CD8-positive, alpha-beta memory T cell (primary cell): ENCODE data around the gene OLFM2. TPM values are rescaled to one million over a fixed set of nuclear protein-coding genes. Genes with fewer than 3 reads are reported as not detected.
"Not testable (repeated sequence)": the region's sequence is repeated elsewhere in the genome, so short reads cannot be mapped to it uniquely, and the experiment has no call there.

Experiments used
- CTCF ChIA-PET: fragments of 350-600 bp; sonication (Branson Sonifier 250); formaldehyde crosslinking; loops from one replicate; lab custom pipeline; 2021; ENCODE audit warnings: antibody characterized with exemption; lab: Charles Lee
- POLR2A ChIA-PET: fragments of 350-600 bp; sonication (Branson Sonifier 250); formaldehyde crosslinking; loops from one replicate; lab custom pipeline; 2021; ENCODE audit warnings: antibody characterized with exemption; lab: Charles Lee
- DNase-seq, 5 donors: peaks; one replicate each; pipeline versions ENCODE4 v3.0.0 to v3.0.0-alpha.2; 2020 to 2022; ENCODE audit warnings: mixed read lengths in 1 of 5
- H3K27ac ChIP-seq: one replicate; pipeline ENCODE4 v1.7.0; 2013; ENCODE audit warnings: low read depth, mild to moderate bottlenecking, low read length, moderate library complexity
- H3K27me3 ChIP-seq: 2 replicates; pipeline ENCODE4 v1.7.0; 2013; ENCODE audit warnings: low read length, mild to moderate bottlenecking; ENCODE audit not compliant: insufficient read depth, poor library complexity, severe bottlenecking
- H3K36me3 ChIP-seq: 2 replicates; pipeline ENCODE4 v1.7.0; 2013; ENCODE audit warnings: mild to moderate bottlenecking, low read length, moderate library complexity; ENCODE audit not compliant: insufficient read depth
- H3K4me1 ChIP-seq: 2 replicates; pipeline ENCODE4 v1.7.0; 2013; ENCODE audit warnings: mild to moderate bottlenecking, low read length, moderate library complexity; ENCODE audit not compliant: insufficient read depth
- H3K4me3 ChIP-seq: 2 replicates; pipeline ENCODE4 v1.7.0; 2013; ENCODE audit warnings: mild to moderate bottlenecking, low read length
- H3K9me3 ChIP-seq: 2 replicates; pipeline ENCODE4 v1.7.0; 2013; ENCODE audit warnings: mild to moderate bottlenecking, low read length
- H3K27ac Mint-ChIP-seq, 8 donors: one replicate each; pipeline ENCODE4 v1.8.0; 2020 to 2021; ENCODE audit warnings: mixed read lengths in 8 of 8, mild to moderate bottlenecking in 6 of 8, inconsistent platforms in 3 of 8, moderate library complexity in 3 of 8
- H3K27me3 Mint-ChIP-seq, 2 donors: one replicate each; pipeline ENCODE4 v1.8.0; 2020 to 2021; ENCODE audit warnings: mixed read lengths in 2 of 2, mild to moderate bottlenecking in 1 of 2, moderate library complexity in 1 of 2
- H3K36me3 Mint-ChIP-seq, 3 donors: one replicate each; pipeline ENCODE4 v1.8.0; 2020 to 2021; ENCODE audit warnings: mixed read lengths in 3 of 3, inconsistent platforms in 1 of 3, mild to moderate bottlenecking in 1 of 3
- H3K4me1 Mint-ChIP-seq, 3 donors: one replicate each; pipeline ENCODE4 v1.8.0; 2020 to 2021; ENCODE audit warnings: mixed read lengths in 3 of 3, inconsistent platforms in 1 of 3, mild to moderate bottlenecking in 1 of 3
- H3K4me3 Mint-ChIP-seq, 7 donors: one replicate each; pipeline ENCODE4 v1.8.0; 2020 to 2021; ENCODE audit warnings: mixed read lengths in 7 of 7, mild to moderate bottlenecking in 6 of 7, moderate library complexity in 4 of 7, inconsistent platforms in 2 of 7
- H3K9me3 Mint-ChIP-seq, 5 donors: one replicate each; pipeline ENCODE4 v1.8.0; 2020 to 2022; ENCODE audit warnings: mixed read lengths in 5 of 5, mild to moderate bottlenecking in 3 of 5, moderate library complexity in 2 of 5, inconsistent platforms in 1 of 5
- polyA plus RNA-seq: library from polyadenylated mRNA; unstranded; fragments of 300-500 nt; fragmentation: Illumina TruSeq; gene quantifications from one replicate; pipeline ENCODE4 v1.2.3, GENCODE V29; 2021
- total RNA-seq, 2 experiments: library from RNA; stranded (reverse); gene quantifications; one replicate each; pipeline ENCODE4 v1.2.3, GENCODE V29; 2021

OLFM2 gene
- total and polyA plus RNA-seq, 3 experiments from 2014 or later = 0.40 to 4.6 (median 0.90) TPM

GRCh38 chr19:9854282-9854846 lies 82.0 kb downstream of the OLFM2 start:
- Mint-ChIP-seq H3K4me3 (no peak overlapping the region), H3K9me3 (no peaks in the 10 kb centered on the region), H3K36me3 (peaks cover 4 to 36% (median 6%) of the 10 kb centered on the region in 3 donors), H3K4me1 (peaks cover 38 to 55% (median 43%) of the 10 kb centered on the region in 3 donors), H3K27ac (peak overlapping the region in 2 of 8 donors; percentile 22 to 32), H3K27me3 (no peaks in the 10 kb centered on the region)
- CTCF ChIA-PET = no interaction called here
- no peaks in the 10 kb centered on the region for H3K27me3 ChIP-seq
- POLR2A ChIA-PET = no interaction called here
- no peaks in the 10 kb centered on the region for H3K36me3 ChIP-seq
- H3K4me1 ChIP-seq = peaks cover 30% of the 10 kb centered on the region
- no peak for DNase-seq
- H3K9me3 ChIP-seq = no peaks in the 10 kb centered on the region
- H3K27ac ChIP-seq = no peak overlapping the region
- no peak overlapping the region for H3K4me3 ChIP-seq

DNA sequence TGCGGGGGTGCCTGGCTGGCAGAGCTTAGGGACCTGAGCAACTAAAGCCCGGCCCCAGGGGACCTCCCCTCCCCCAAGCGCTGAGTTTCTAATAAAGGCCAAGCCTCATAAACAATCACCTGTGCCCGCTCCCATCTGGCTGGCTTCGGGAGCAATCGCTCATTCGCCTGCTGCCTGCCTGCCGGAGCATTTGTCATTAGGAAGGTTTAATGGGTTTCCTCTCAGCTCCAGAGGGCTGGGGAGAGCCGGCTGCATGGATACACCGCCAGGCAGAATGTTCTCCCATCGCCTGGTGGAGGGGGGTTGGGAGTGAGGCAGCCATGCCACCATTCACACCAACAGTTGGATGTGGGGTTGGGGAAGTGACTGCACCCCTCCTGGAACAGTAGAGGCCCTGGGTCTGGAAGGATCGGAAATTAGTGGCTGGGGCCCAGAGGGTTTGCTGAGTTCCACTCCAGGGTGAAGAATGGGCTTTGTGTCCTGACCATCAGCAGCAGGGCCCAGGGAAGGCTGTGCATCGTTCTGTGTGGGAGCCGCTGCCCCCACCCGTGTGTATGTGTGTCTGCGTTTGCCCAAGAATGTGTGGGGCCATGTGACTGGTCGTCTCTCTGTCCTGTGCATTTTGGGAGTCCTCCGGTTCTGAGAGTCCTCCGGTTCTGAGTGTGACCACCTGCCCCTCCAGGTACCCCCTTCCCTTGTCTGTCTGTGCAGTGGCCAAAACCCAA lies 85.9 kb downstream of the OLFM2 start:
- H3K27ac Mint-ChIP-seq = peak overlapping the region in 1 of 8 donors; percentile 47
- Histone ChIP-seq H3K27me3 (no peaks in the 10 kb centered on the region), H3K4me1 (peaks cover 17% of the 10 kb centered on the region), H3K9me3 (no peaks in the 10 kb centered on the region), H3K36me3 (no peaks in the 10 kb centered on the region), H3K4me3 (no peak overlapping the region), H3K27ac (no peak overlapping the region)
- POLR2A ChIA-PET = no interaction called here
- H3K9me3 Mint-ChIP-seq = no peaks in the 10 kb centered on the region
- peaks cover 18 to 46% (median 18%) of the 10 kb centered on the region in 3 donors for H3K4me1 Mint-ChIP-seq
- peaks cover 2 to 64% (median 6%) of the 10 kb centered on the region in 3 donors for H3K36me3 Mint-ChIP-seq
- CTCF ChIA-PET = no interaction called here
- no peak for DNase-seq
- H3K27me3 Mint-ChIP-seq = no peaks in the 10 kb centered on the region
- H3K4me3 Mint-ChIP-seq = no peak overlapping the region

DNA sequence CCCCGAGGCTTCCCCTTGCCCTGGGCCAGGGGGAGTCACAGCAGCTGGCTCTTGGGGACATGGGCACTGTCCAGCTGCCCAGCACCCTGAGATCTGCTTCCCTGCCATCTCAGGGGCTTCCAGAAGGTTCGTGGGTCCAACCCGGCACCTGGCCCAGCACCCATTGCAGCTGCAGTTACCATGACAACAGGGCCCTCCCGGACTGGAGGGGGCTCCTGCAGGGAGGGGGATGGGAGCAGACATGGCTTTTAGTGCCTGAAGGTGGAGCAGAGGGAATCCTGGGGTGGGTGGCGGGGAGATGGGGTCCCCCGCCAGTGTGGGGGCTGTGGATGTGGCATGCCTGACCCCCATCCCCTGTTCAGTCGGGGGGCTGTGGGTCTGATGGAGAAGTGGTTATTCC lies 86.5 kb downstream of the OLFM2 start:
- no peak overlapping the region for H3K4me3 ChIP-seq
- no peak overlapping the region for H3K27ac Mint-ChIP-seq
- peaks cover 18 to 52% (median 23%) of the 10 kb centered on the region in 3 donors for H3K4me1 Mint-ChIP-seq
- H3K36me3 ChIP-seq = peaks cover 3% of the 10 kb centered on the region
- no peaks in the 10 kb centered on the region for H3K9me3 Mint-ChIP-seq
- no peaks in the 10 kb centered on the region for H3K27me3 Mint-ChIP-seq
- H3K4me1 ChIP-seq = peaks cover 17% of the 10 kb centered on the region
- no peak overlapping the region for H3K27ac ChIP-seq
- no peaks in the 10 kb centered on the region for H3K27me3 ChIP-seq
- peaks cover 3 to 70% (median 8%) of the 10 kb centered on the region in 3 donors for H3K36me3 Mint-ChIP-seq
- no peaks in the 10 kb centered on the region for H3K9me3 ChIP-seq
- DNase-seq = no peak
- ChIA-PET POLR2A (no interaction called here), CTCF (no interaction called here)
- no peak overlapping the region for H3K4me3 Mint-ChIP-seq

DNA sequence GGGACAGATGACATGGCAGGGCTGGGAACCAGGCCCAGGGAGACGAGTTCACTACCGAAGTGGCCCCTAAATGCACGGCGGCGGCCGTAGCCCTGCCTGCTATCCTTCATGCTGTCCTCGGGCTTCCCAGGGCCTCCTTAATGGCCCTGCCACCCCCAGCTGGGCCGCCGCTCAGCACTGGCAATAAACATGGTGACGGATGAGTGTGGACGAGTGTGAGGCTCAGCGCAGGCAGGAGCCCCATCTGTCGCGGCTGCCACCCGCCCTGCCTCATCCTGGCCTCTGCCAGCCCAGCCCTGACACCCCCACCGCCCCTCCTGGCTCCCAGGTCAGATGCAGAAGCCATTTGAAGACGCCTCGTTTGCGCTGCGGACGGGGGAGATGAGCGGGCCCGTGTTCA lies 87.6 kb downstream of the OLFM2 start:
- H3K9me3 ChIP-seq = no peaks in the 10 kb centered on the region
- no peak overlapping the region for H3K4me3 Mint-ChIP-seq
- no peaks in the 10 kb centered on the region for H3K27me3 ChIP-seq
- peaks cover 13% of the 10 kb centered on the region for H3K36me3 ChIP-seq
- H3K27ac Mint-ChIP-seq = peak overlapping the region in 1 of 8 donors; percentile 65
- ChIA-PET POLR2A (no interaction called here), CTCF (interaction anchor here (0.6 to 0.9 kb wide), 2 partner anchors 9 to 20 kb away, joined by 3 read pairs; no protein-coding TSS in a partner anchor)
- H3K9me3 Mint-ChIP-seq = no peaks in the 10 kb centered on the region
- peaks cover 17% of the 10 kb centered on the region for H3K4me1 ChIP-seq
- no peak for DNase-seq
- peaks cover 3 to 74% (median 7%) of the 10 kb centered on the region in 3 donors for H3K36me3 Mint-ChIP-seq
- H3K27me3 Mint-ChIP-seq = no peaks in the 10 kb centered on the region
- H3K27ac ChIP-seq = no peak overlapping the region
- H3K4me1 Mint-ChIP-seq = peaks cover 15 to 47% (median 16%) of the 10 kb centered on the region in 3 donors
- no peak overlapping the region for H3K4me3 ChIP-seq

GRCh38 chr19:9848060-9848459 lies 88.3 kb downstream of the OLFM2 start:
- Mint-ChIP-seq H3K27me3 (no peaks in the 10 kb centered on the region), H3K36me3 (peaks cover 3 to 80% (median 9%) of the 10 kb centered on the region in 3 donors)

GRCh38 chr19:9847087-9847671 lies 89.1 kb downstream of the OLFM2 start:
- H3K4me1 ChIP-seq = peaks cover 17% of the 10 kb centered on the region
- no peak overlapping the region for H3K27ac ChIP-seq
- CTCF ChIA-PET = interaction anchor here (1.3 to 1.7 kb wide), 2 partner anchors 10 to 11 kb away, joined by 3 read pairs; no protein-coding TSS in a partner anchor
- no peaks in the 10 kb centered on the region for H3K9me3 Mint-ChIP-seq
- no peak overlapping the region for H3K4me3 ChIP-seq
- H3K27me3 Mint-ChIP-seq = no peaks in the 10 kb centered on the region
- peak overlapping the region in 1 of 8 donors; percentile 61 for H3K27ac Mint-ChIP-seq
- peaks cover 13 to 42% (median 14%) of the 10 kb centered on the region in 3 donors for H3K4me1 Mint-ChIP-seq
- H3K36me3 ChIP-seq = peaks cover 27% of the 10 kb centered on the region
- peaks cover 3 to 84% (median 11%) of the 10 kb centered on the region in 3 donors for H3K36me3 Mint-ChIP-seq
- H3K9me3 ChIP-seq = no peaks in the 10 kb centered on the region
- DNase-seq = no peak
- no peaks in the 10 kb centered on the region for H3K27me3 ChIP-seq
- no peak overlapping the region for H3K4me3 Mint-ChIP-seq
- POLR2A ChIA-PET = no interaction called here

More at GRCh38 chr19:9848060-9848459, 88.3 kb downstream of the OLFM2 start:
- DNase-seq = peak in 1 of 5 donors; percentile 14
- H3K27ac ChIP-seq = no peak overlapping the region
- H3K27ac Mint-ChIP-seq = peak overlapping the region in 1 of 8 donors; percentile 85
- ChIA-PET CTCF (no interaction called here), POLR2A (no interaction called here)
- H3K4me1 Mint-ChIP-seq = peaks cover 13 to 46% (median 16%) of the 10 kb centered on the region in 3 donors
- no peaks in the 10 kb centered on the region for H3K9me3 ChIP-seq
- no peak overlapping the region for H3K4me3 ChIP-seq
- H3K4me1 ChIP-seq = peaks cover 17% of the 10 kb centered on the region
- peaks cover 19% of the 10 kb centered on the region for H3K36me3 ChIP-seq
- no peaks in the 10 kb centered on the region for H3K9me3 Mint-ChIP-seq
- H3K27me3 ChIP-seq = no peaks in the 10 kb centered on the region
- H3K4me3 Mint-ChIP-seq = no peak overlapping the region

DNA sequence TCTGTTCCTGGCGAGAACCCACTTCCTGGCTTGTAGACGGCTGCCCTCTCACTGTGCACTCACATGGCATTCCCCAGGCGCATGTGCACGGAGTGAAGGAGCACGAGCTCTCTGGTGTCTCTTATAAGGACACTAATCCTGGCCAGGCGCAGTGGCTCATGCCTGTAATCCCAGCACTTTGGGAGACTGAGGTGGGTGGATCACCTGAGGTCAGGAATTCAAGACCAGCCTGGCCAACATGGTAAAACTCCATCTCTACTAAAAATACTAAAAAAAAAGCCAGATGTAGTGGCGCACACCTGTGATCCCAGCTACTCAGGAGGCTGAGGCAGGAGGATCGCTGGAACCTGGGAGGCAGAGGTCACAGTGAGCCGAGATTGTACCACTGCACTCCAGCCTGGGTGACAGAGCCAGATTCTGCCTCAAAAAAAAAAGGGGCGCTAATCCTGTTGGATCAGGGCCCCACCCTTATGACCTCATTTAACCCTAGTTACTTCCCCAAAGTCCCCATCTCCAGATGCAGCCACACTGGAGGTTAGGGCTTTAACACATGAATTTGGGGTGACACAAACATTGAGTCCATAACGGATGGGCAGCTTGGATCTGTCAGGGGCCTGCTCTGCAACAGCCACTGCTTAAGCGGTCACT lies 92.6 kb downstream of the OLFM2 start:
- Mint-ChIP-seq H3K36me3 (peaks cover 3 to 92% (median 14%) of the 10 kb centered on the region in 3 donors), H3K4me1 (peaks cover 8 to 63% (median 17%) of the 10 kb centered on the region in 3 donors), H3K27ac (peak overlapping the region in 2 of 8 donors; percentile 6 to 54)
- H3K9me3 ChIP-seq, CTCF ChIA-PET, H3K4me3 Mint-ChIP-seq, POLR2A ChIA-PET, H3K4me3 ChIP-seq, H3K27me3 Mint-ChIP-seq, H3K27ac ChIP-seq, DNase-seq, H3K27me3 ChIP-seq, H3K9me3 Mint-ChIP-seq: not testable (repeated sequence)
- peaks cover 61% of the 10 kb centered on the region for H3K36me3 ChIP-seq
- peaks cover 17% of the 10 kb centered on the region for H3K4me1 ChIP-seq
